Measurements from ENCODE around the gene DBI.
"Not testable (repeated sequence)": the region's sequence is repeated elsewhere in the genome, so short reads cannot be mapped to it uniquely, and the experiment has no call there.

DBI gene

GRCh38 chr2:119371111-119371510 is 4.3 kb downstream of the DBI start:
- no peak overlapping the region for H3K4me3 ChIP-seq (ENCODE audit: low read depth in 1 of 2, low read length in 1 of 2)
- H3K4me1 ChIP-seq (ENCODE audit: control insufficient read depth in 1 of 2, insufficient read depth in 1 of 2, low read depth in 1 of 2, low read length in 1 of 2), result peaks cover 12 to 15% of the 10 kb centered on the region in 2 experiments
- H3K9me3 ChIP-seq, result no peaks in the 10 kb centered on the region
- no peaks in the 10 kb centered on the region for H3K27me3 ChIP-seq
- no peak overlapping the region for H3K27ac ChIP-seq
- peaks cover 56% of the 10 kb centered on the region for H3K36me3 ChIP-seq
- no peak for TF ChIP-seq CTCF (IDR thresholded peaks at IDR 0.05)

DNA sequence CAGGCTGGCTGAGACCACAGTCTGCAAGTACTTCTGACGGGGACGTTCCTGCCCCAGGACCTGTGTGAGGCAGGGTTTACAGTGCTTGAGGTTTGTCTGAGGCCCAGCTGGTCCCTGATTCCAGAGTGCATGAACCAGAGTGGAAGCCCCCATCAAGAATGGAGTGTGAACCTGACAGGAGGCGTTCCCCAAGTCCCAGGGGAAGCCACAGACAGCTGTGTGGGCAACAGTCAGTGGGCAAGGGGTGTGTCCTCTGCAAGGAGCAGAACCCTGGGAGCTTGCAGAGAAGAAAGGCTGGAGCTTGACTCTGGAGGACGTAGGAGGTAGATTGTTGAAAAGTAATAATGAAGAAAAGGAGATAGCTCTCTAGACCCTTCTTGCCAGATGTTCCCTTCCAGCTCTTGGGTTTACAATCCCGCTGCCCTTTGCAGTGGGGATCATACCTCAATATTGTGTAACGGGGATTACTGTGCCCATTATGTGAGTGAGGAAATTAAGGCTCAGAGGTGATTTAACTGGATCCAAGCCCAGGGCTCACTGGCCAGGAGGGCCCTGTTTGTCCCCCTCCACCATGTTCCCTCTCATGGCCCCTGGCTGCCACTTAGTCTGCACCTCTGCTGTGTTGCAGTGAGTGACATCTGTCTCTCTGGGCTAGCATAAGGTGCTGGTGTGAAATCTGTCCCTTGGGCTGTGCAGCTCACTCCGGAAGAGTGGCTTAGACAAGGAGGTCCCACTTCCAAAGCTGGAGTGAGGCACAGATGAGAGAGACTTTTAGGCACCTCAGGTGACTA is 6.2 kb downstream of the DBI start:
- peaks cover 56% of the 10 kb centered on the region for H3K36me3 ChIP-seq
- no peak overlapping the region for H3K4me3 ChIP-seq (ENCODE audit: low read depth in 1 of 2, low read length in 1 of 2)
- peaks cover under 1 to 3% of the 10 kb centered on the region in 2 experiments for H3K4me1 ChIP-seq (ENCODE audit: control insufficient read depth in 1 of 2, insufficient read depth in 1 of 2, low read depth in 1 of 2, low read length in 1 of 2)
- H3K27me3 ChIP-seq, result no peaks in the 10 kb centered on the region
- H3K27ac ChIP-seq, result no peak overlapping the region
- H3K9me3 ChIP-seq, result no peaks in the 10 kb centered on the region
- TF ChIP-seq CTCF (IDR thresholded peaks at IDR 0.05), result no peak

GRCh38 chr2:119373907-119374745 is 7.3 kb downstream of the DBI start:
- not testable (repeated sequence) for H3K27ac ChIP-seq; H3K27me3 ChIP-seq; H3K4me1 ChIP-seq (ENCODE audit: control insufficient read depth in 1 of 2, insufficient read depth in 1 of 2, low read depth in 1 of 2, low read length in 1 of 2); H3K4me3 ChIP-seq (ENCODE audit: low read depth in 1 of 2, low read length in 1 of 2); H3K9me3 ChIP-seq
- peaks cover 46% of the 10 kb centered on the region for H3K36me3 ChIP-seq

- H3K9me3 ChIP-seq; H3K27ac ChIP-seq; H3K4me1 ChIP-seq (ENCODE audit: control insufficient read depth in 1 of 2, insufficient read depth in 1 of 2, low read depth in 1 of 2, low read length in 1 of 2); H3K27me3 ChIP-seq; H3K4me3 ChIP-seq (ENCODE audit: low read depth in 1 of 2, low read length in 1 of 2): not testable (repeated sequence)
- H3K36me3 ChIP-seq, result peaks cover 25% of the 10 kb centered on the region
Observed at GRCh38 chr2:119376406-119376805, 9.6 kb downstream of the DBI start.

GRCh38 chr2:119376810-119377209 is 10.0 kb downstream of the DBI start:
- no peak overlapping the region for H3K4me3 ChIP-seq (ENCODE audit: low read depth in 1 of 2, low read length in 1 of 2)

More at GRCh38 chr2:119376810-119377209, 10.0 kb downstream of the DBI start:
- H3K9me3 ChIP-seq, result no peaks in the 10 kb centered on the region
- H3K36me3 ChIP-seq, result peaks cover 21% of the 10 kb centered on the region
- no peak overlapping the region for H3K27ac ChIP-seq
- H3K27me3 ChIP-seq, result no peaks in the 10 kb centered on the region
- TF ChIP-seq CTCF (IDR thresholded peaks at IDR 0.05), result no peak
- H3K4me1 ChIP-seq (ENCODE audit: control insufficient read depth in 1 of 2, insufficient read depth in 1 of 2, low read depth in 1 of 2, low read length in 1 of 2), result no peaks in the 10 kb centered on the region

Data from neutrophil (primary cell).